ENCODE results near the gene CAMK2D.

CAMK2D gene

DNA sequence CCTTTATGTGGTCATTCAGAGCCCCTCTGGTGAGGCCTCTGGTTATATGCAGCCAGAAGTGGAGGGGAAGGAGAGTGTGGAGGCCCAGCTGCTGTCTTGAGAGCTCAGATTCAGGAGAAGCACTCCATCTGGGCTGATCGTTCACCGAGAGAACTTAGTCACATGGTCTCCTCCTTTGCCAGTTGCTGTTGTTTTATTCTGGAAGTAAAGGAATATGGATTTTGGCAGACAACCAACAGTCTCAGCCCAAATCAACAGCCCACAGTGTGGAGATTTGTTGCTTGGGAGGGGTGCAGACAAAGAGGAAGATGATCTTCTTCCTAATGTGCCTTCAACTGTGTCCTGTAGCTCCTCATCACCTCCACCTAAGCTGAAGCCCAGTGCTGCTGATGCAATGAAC is 356.7 kb downstream of the CAMK2D start:
- in situ Hi-C loops (cut with HindIII; ENCODE audit: low sequenced_read_pairs), result no loop called here

DNA sequence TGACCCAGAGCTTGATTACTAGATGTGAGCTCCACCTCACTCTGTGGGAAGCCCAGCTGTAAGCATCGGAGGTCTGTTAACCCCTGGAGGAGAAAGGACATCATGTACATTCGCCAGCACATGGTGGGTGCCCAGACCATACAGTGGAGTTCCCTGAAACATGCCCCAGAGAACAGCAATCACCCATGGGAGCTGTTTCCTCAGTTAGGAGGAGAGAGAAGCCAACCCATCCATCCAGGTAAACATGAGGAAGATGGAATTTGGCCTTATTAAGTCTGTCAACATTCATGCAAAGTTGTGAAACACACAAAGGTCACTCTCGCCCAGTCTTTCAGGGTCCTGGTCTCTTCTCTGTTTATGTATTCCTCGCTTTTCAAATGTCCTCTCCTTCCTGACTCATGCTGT is 357.4 kb downstream of the CAMK2D start:
- in situ Hi-C loops (cut with HindIII; ENCODE audit: low sequenced_read_pairs), result no loop called here

Data from DLD1 (cell line).